Measurements from ENCODE around the gene MFSD2B.

DNA sequence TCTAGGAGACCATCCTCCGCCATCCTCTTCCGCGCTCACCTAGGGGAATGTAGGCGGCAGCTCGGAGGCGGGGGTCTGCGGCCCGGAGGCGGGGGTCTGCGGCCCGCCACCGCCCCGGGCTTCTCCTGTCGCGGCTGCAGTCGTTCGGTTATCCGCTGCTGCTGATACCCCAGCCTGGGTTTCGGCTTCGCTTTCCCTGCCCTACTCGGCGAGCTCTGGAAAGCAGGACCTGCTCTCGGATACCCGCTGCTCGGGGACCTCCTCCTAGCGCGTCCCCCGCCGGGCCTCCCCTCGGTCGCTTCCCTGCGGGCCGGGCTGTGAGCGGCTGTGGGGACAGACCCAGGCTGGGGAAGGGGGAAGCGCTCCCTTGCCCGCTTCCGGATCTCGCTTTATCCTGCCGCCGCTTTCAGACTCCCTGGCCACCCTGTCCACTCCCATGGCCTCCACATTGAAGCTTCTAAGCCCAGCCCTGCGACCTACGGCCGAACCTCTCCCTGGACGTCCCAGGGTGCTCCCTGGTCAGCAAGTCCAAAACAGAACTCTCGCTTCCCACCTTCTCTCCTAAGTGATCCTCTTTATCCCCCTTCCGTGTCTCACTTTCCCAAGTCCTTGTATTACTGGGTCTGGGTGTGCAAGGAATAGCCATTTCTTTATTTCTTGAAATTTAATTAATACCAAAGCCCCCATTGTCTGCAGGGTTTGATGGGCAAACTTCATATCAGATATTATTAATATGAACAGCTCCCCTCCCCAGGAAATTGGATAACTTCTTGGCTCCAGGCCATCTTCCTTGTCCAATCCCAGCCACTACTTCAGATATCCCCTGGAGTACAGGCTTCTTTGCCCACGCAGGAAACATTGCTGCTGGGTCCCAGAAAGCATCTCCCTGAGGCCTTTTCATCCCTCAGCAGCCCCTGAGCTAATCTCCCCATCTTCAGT is 40.4 kb downstream of the MFSD2B start:
- TF ChIP-seq, protein P1, sequence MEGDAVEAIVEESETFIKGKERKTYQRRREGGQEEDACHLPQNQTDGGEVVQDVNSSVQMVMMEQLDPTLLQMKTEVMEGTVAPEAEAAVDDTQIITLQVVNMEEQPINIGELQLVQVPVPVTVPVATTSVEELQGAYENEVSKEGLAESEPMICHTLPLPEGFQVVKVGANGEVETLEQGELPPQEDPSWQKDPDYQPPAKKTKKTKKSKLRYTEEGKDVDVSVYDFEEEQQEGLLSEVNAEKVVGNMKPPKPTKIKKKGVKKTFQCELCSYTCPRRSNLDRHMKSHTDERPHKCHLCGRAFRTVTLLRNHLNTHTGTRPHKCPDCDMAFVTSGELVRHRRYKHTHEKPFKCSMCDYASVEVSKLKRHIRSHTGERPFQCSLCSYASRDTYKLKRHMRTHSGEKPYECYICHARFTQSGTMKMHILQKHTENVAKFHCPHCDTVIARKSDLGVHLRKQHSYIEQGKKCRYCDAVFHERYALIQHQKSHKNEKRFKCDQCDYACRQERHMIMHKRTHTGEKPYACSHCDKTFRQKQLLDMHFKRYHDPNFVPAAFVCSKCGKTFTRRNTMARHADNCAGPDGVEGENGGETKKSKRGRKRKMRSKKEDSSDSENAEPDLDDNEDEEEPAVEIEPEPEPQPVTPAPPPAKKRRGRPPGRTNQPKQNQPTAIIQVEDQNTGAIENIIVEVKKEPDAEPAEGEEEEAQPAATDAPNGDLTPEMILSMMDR (IDR thresholded peaks at IDR 0.05), result no peak
- TF ChIP-seq POLR2A (IDR thresholded peaks at IDR 0.05), result no peak
